Measurements from ENCODE around the gene DOK7.

DOK7 gene

DNA sequence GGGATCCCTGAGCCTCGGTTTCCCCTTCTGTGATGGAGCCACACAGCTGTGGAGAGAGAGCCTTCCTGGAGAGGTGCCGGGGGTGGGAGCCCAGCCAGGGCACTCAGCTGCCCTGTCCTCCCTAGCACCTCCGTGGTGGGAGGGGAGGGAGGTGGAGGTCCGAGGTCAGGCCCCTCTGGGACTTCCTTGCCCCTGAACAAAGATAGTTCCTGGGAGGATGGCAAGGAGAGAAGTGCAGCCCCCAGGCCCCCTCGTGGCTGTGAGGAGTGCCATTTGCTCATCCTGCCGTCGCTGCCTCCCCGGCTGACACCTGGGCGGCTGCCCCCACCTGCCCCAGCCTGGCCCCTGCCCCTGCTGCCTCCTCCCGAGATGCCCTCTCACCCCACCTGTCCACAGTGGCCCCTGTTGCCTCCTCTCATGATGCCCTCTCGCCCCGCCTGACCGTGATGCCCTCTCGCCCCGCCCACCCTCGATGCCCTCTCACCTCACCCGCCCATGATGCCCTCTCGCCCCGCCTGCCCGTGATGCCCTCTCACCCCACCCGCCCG, 12.7 kb downstream of the DOK7 start:
- no peak for TF ChIP-seq ZFX (IDR thresholded peaks at IDR 0.05)

DNA sequence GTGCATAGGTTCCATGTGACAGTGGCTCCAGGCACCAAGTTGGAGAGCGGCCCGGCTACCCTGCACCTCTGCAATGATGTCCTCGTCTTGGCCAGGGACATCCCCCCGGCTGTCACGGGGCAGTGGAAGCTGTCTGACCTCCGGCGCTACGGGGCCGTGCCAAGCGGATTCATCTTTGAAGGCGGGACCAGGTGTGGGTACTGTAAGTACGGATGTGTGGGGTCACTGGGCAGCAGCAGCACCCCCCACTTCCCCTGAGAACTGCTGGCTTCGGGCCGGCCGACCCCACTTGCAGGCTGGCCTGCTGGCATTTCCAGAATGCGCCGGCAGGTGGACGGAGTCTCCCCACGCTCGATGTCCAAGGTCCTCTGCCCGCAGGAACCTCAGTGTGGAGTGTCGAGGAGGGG, 13.2 kb downstream of the DOK7 start:
- no peak overlapping the region for H3K27ac ChIP-seq
- TF ChIP-seq ZFX (IDR thresholded peaks at IDR 0.05) = no peak
- TF ChIP-seq, protein P1, sequence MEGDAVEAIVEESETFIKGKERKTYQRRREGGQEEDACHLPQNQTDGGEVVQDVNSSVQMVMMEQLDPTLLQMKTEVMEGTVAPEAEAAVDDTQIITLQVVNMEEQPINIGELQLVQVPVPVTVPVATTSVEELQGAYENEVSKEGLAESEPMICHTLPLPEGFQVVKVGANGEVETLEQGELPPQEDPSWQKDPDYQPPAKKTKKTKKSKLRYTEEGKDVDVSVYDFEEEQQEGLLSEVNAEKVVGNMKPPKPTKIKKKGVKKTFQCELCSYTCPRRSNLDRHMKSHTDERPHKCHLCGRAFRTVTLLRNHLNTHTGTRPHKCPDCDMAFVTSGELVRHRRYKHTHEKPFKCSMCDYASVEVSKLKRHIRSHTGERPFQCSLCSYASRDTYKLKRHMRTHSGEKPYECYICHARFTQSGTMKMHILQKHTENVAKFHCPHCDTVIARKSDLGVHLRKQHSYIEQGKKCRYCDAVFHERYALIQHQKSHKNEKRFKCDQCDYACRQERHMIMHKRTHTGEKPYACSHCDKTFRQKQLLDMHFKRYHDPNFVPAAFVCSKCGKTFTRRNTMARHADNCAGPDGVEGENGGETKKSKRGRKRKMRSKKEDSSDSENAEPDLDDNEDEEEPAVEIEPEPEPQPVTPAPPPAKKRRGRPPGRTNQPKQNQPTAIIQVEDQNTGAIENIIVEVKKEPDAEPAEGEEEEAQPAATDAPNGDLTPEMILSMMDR (conservative IDR thresholded peaks at IDR 0.05) = no peak

More for the DNA sequence above, 12.7 kb downstream of the DOK7 start:
- no peak overlapping the region for H3K27ac ChIP-seq

GRCh38 chr4:3476936-3477749, 14.0 kb downstream of the DOK7 start:
- H3K27ac ChIP-seq = no peak overlapping the region
- TF ChIP-seq ZFX (IDR thresholded peaks at IDR 0.05) = no peak
- TF ChIP-seq, protein P1 (conservative IDR thresholded peaks at IDR 0.05) = no peak

DNA sequence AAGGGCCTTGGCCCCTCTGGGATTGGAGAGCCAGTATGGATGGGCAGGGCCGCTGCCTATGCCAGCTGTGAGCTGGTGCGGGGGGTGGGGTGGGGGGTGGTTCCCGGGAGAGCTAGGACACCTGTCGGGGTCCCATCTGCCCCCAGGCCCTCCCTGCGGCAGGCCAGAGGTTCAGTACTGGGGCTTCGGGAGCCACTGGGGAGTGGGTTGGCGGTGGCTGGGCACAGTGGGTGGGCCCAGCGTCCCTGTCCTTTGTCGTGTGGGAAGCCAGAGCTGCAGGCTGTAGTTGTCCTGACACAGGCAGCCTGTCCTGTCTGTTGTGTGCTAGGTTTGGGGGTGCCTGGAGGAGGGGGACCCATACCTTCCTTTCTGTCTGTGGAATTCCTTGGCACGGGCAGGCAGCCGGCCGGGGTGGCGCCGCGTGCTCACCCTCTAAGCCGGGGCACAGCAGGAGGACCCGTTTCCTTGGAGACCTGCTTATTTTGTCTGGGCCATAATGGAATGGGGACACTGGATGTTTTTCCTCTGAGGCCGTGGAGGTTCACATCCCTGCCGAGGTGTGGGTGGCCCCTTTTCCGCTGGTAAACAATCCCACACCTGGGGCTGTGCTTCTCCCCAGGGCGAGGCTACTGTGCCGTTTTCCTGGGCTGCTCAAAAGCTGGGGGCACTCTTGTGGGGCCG, 14.8 kb downstream of the DOK7 start:
- TF ChIP-seq, protein P1 (conservative IDR thresholded peaks at IDR 0.05) = no peak
- no peak for TF ChIP-seq ZFX (IDR thresholded peaks at IDR 0.05)
- H3K27ac ChIP-seq = no peak overlapping the region

DNA sequence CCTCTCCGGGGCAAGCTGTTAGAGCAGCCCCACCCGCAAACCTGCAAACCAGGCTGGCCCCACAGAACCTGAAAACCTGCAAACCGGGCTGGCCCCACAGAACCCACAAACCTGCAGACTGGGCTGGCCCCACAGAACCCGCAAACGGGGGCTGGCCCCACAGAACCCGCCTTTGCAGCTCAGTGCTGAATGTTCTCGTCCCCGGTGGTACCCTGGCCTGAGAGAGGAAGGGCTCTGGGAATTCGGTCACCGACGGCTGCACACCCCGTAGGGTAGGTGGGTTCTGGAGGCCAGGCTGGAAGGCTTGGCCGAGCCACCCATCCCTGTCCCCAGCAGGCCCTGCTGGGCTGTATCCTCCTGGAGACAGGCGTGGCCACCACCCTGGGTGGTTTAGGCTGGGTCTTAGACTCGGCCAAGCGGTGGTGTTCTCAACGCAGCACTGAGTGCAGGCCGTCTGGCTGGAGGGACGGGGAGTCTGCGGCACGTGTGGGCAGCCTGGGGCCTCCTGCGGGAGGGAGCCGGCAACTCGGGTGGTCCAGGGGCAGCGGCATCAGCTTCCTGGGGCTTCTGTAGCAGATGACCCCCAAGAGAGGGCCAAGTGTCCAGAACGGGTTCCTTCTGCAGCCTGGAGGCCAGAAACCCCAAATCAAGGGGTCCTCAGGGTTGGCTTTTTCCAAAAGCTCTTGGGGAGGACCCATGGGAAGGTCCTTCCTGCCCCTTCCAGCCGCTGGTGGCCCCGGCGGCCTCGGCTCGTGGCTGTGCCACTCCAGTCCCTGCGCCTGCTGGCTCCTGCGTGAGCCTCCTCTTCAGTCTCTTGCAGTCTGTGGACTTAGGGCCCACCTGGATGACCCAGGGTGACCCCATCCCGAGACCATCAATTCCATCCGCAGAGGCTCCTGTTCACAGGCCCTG, 15.6 kb downstream of the DOK7 start:
- TF ChIP-seq ZFX (IDR thresholded peaks at IDR 0.05) = no peak
- TF ChIP-seq, protein P1 (conservative IDR thresholded peaks at IDR 0.05) = no peak
- no peak overlapping the region for H3K27ac ChIP-seq

DNA sequence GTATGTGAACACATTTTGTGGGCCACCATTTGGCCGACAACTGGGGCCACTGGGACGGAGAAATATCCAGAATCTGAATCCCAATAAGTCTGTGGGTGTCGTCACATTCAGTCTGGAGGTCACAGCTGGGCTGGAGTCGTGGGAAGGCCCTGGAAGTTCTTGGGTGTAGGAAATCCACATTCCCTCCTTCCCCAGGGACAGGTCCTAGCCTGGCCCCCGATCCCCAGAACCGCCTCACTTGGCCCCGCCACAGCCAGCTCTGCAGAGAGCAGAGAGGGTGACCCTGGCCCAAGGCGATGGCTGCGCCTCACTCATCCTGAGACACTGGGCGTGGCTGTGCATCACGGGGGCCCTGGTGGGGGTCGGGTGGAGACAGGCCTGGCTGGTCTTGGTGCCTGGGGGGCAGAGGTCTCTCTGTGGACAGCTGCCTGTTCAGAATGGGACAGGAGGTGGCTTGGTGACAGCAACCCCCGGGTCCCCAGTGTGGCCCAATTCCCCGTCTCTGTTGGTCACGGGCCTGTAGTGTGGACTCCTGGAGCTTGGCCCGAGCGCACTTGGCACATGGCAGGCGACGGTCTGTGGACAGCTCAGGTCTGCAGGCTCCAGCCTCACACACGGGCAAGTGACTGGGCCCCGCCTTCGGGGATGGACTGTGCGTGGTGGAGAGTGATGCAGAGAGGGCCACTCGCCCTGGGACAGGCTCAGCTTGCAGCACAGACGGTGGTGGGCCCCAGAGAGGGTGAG, 16.4 kb downstream of the DOK7 start:
- no peak overlapping the region for H3K27ac ChIP-seq
- TF ChIP-seq, protein P1 (conservative IDR thresholded peaks at IDR 0.05) = no peak
- no peak for TF ChIP-seq ZFX (IDR thresholded peaks at IDR 0.05)

Data from C4-2B (cell line).